HepG2 (cell line): ENCODE data around the gene LYRM4. TPM values are rescaled to one million over a fixed set of nuclear protein-coding genes. Genes with fewer than 3 reads are reported as not detected.

Experiments used
- ATAC-seq: fragments of 200-7000 bp; cut with Tn5 transposase; 3 replicates; pipeline ENCODE4 v1.9.1; 2020; ENCODE audit warnings: mild to moderate bottlenecking, moderate library complexity
- BruUV-seq: library from RNA; stranded (reverse); fragments of 400-500 nt; replicated peaks from 2 replicates; lab custom pipeline; 2021; lab: Mats Ljungman, UMichigan
- CTCF ChIA-PET: fragments of 300-600 bp; formaldehyde crosslinking; extraction: SDS; loops from one replicate; lab custom pipeline; 2021; ENCODE audit warnings: low total read pairs, inconsistent platforms, low intra/inter-chr PET ratio; lab: Yijun Ruan, JAX
- POLR2A ChIA-PET: fragments of 350-600 bp; sonication (Branson Sonifier 250); formaldehyde crosslinking; loops from one replicate; lab custom pipeline; 2020; ENCODE audit warnings: antibody characterized with exemption, inconsistent platforms; lab: Yijun Ruan, JAX
- DNase-seq: peaks from one replicate; pipeline ENCODE4 v3.0.0-alpha.2; 2015; ENCODE audit warnings: low spot score
- FAIRE-seq: peaks from 3 replicates; lab custom pipeline; 2011; peaks lifted over from hg19 to GRCh38; lab: Jason Lieb, UNC
- H2AFZ ChIP-seq: one replicate; pipeline ENCODE4 v1.6.1; 2011; ENCODE audit warnings: low read length, inconsistent platforms
- H3K27ac ChIP-seq: fragments of 300-600 bp; 3 replicates; pipeline ENCODE4 v1.8.0; 2011; ENCODE audit warnings: mixed run types, mild to moderate bottlenecking, mixed read lengths, low read length, inconsistent platforms; ENCODE audit not compliant: insufficient read depth; ENCODE audit errors: extremely low read length
- H3K27me3 ChIP-seq, 2 experiments: fragments of 200-600 bp in 1 of 2; 2 replicates in 1 of 2; 3 replicates in 1 of 2; pipeline versions ENCODE4 v1.6.0 to v1.8.0; 2011; ENCODE audit warnings: low read length in 2 of 2, mild to moderate bottlenecking in 2 of 2, moderate library complexity in 2 of 2, inconsistent platforms in 1 of 2; ENCODE audit not compliant: insufficient read depth in 2 of 2, control insufficient read depth in 1 of 2
- H3K36me3 ChIP-seq, 2 experiments: fragments of 200-600 bp in 1 of 2; replicated peaks in 1 of 2; 2 replicates in 1 of 2; 3 replicates in 1 of 2; pipeline versions ENCODE4 v1.5.1 to v1.8.0; 2011; ENCODE audit warnings: low read length in 2 of 2, inconsistent platforms in 1 of 2; ENCODE audit not compliant: insufficient read depth in 2 of 2, control insufficient read depth in 1 of 2
- H3K4me1 ChIP-seq: 2 replicates; pipeline ENCODE4 v1.5.1; 2012; ENCODE audit warnings: low read length, inconsistent platforms; ENCODE audit not compliant: insufficient read depth
- H3K4me2 ChIP-seq: 2 replicates; pipeline ENCODE4 v1.6.0; 2011; ENCODE audit warnings: low read depth, low read length, inconsistent platforms
- H3K4me3 ChIP-seq, 3 experiments: fragments of 200-600 bp in 1 of 3; sonication (generic), shearing (Covaris generic) in 1 of 3; replicated peaks in 1 of 3; 2 replicates each; pipeline ENCODE4 v1.5.1; 2011 to 2016; ENCODE audit warnings: low read length in 3 of 3, inconsistent platforms in 2 of 3, low read depth in 2 of 3, mild to moderate bottlenecking in 2 of 3, control low read depth in 1 of 3, mixed read lengths in 1 of 3; ENCODE audit not compliant: insufficient read depth in 1 of 3
- H3K79me2 ChIP-seq: one replicate; pipeline ENCODE4 v1.6.1; 2011; ENCODE audit warnings: low read length, inconsistent platforms; ENCODE audit not compliant: insufficient read depth
- H3K9ac ChIP-seq: 2 replicates; pipeline ENCODE4 v1.6.0; 2011; ENCODE audit warnings: mild to moderate bottlenecking, low read depth, low read length, inconsistent platforms; ENCODE audit not compliant: insufficient read depth
- H3K9me3 ChIP-seq: 2 replicates; pipeline ENCODE4 v1.5.1; 2012; ENCODE audit warnings: mild to moderate bottlenecking, low read length
- H4K20me1 ChIP-seq: 2 replicates; pipeline ENCODE4 v1.6.0; 2011; ENCODE audit warnings: inconsistent platforms, mild to moderate bottlenecking, low read length, moderate library complexity; ENCODE audit not compliant: insufficient read depth
- AGO1 ChIP-seq: fragments of 200-400 bp; formaldehyde crosslinking; IDR thresholded peaks from 2 replicates; pipeline ENCODE4 v1.6.1; 2017; ENCODE audit warnings: mild to moderate bottlenecking, low read depth, low read length, moderate library complexity; ENCODE audit not compliant: poor library complexity, severe bottlenecking
- ATRX ChIP-seq: sonication (generic); formaldehyde crosslinking; IDR thresholded peaks from 2 replicates; pipeline ENCODE4 v1.4.0; 2020; ENCODE audit warnings: missing genetic modification reagents, borderline replicate concordance
- CENPT ChIP-seq: sonication (generic); formaldehyde crosslinking; IDR thresholded peaks from 2 replicates; pipeline ENCODE4 v1.8.0; 2022; ENCODE audit warnings: low read depth, mild to moderate bottlenecking, moderate library complexity, missing genetic modification reagents
- HMG20A ChIP-seq: IDR thresholded peaks from 2 replicates; pipeline ENCODE4 v1.6.1; 2016; ENCODE audit warnings: borderline replicate concordance
- KAT2B ChIP-seq: fragments of 150-350 bp; IDR thresholded peaks from 2 replicates; pipeline ENCODE4 v1.6.1; 2014; ENCODE audit warnings: low read depth, low read length, borderline replicate concordance
- MAFF ChIP-seq: IDR thresholded peaks from 2 replicates; pipeline ENCODE4 v1.6.1; 2011; ENCODE audit warnings: low read depth, low read length, improper control_type of control experiment
- MAFK ChIP-seq, 2 experiments: IDR thresholded peaks in 1 of 2; conservative IDR thresholded peaks in 1 of 2; 2 replicates each; pipeline ENCODE4 v1.6.1; 2011; ENCODE audit warnings: improper control_type of control experiment in 2 of 2, low read length in 2 of 2
- NCOR1 ChIP-seq: fragments of 200-600 bp; sonication (generic); IDR thresholded peaks from 2 replicates; pipeline ENCODE4 v1.7.0; 2017; ENCODE audit warnings: antibody characterized with exemption, low read length, borderline replicate concordance
- REPIN1 ChIP-seq: sonication (generic); formaldehyde crosslinking; IDR thresholded peaks from 2 replicates; pipeline ENCODE4 v1.8.0; 2022; ENCODE audit warnings: missing genetic modification reagents, low read depth, mild to moderate bottlenecking, borderline replicate concordance
- SAFB2 ChIP-seq: sonication (generic); formaldehyde crosslinking; IDR thresholded peaks from 2 replicates; pipeline ENCODE4 v1.5.1; 2020; ENCODE audit warnings: missing genetic modification reagents, low read depth, mild to moderate bottlenecking, borderline replicate concordance
- ZFP90 ChIP-seq: sonication (generic); formaldehyde crosslinking; IDR thresholded peaks from 2 replicates; pipeline ENCODE4 v1.8.0; 2022; ENCODE audit warnings: missing genetic modification reagents, mild to moderate bottlenecking, inconsistent platforms, borderline replicate concordance
- ZNF24 ChIP-seq: fragments of 450-650 bp; IDR thresholded peaks from 2 replicates; pipeline ENCODE4 v1.6.1; 2017; ENCODE audit warnings: antibody characterized with exemption, mild to moderate bottlenecking
- ZNF543 ChIP-seq: sonication (generic); formaldehyde crosslinking; IDR thresholded peaks from 2 replicates; pipeline ENCODE4 v1.4.0; 2020; ENCODE audit warnings: mild to moderate bottlenecking, missing genetic modification reagents
- ZUFSP ChIP-seq: sonication (generic); formaldehyde crosslinking; IDR thresholded peaks from 2 replicates; pipeline ENCODE4 v1.9.0; 2021; ENCODE audit warnings: missing genetic modification reagents, mild to moderate bottlenecking, borderline replicate concordance
- WGBS: methylation state at CpG from one replicate; pipeline ENCODE4 v1.1.6; 2017; ENCODE audit warnings: low lambda C conversion rate; 5-methylcytosine and 5-hydroxymethylcytosine counted together
- in situ Hi-C: cut with HindIII; loops from 2 replicates; pipeline ENCODE4 v1.10.0; 2017; ENCODE audit warnings: low pct_unique_long_range_greater_than_20kb; ENCODE audit not compliant: extremely low pct_ligation_motif_present
- intact Hi-C: fragments of 100-400 bp; cut with micrococcal nuclease; formaldehyde crosslinking; loops from one replicate; pipeline ENCODE4 v1.10.0; 2022; ENCODE audit not compliant: unreplicated experiment
- polyA plus RNA-seq, 8 experiments: library from polyadenylated mRNA; depleted of rRNA in 3 of 8; stranded (reverse) in 7 of 8; unstranded in 1 of 8; fragments of >200 nt; fragmentation: Illumina TruSeq in 4 of 8; extraction: Trizol in 4 of 8; gene quantifications; 2 replicates each; pipeline versions ENCODE4 v1.2.1 to v1.2.3, GENCODE V29; 2011 to 2016; ENCODE audit warnings: low read depth in 4 of 8, missing spikeins in 1 of 8, mixed read lengths in 1 of 8; ENCODE audit not compliant: insufficient read depth in 1 of 8
- total RNA-seq, 5 experiments: library from RNA; depleted of rRNA; stranded (reverse); fragments of >200 nt; fragmentation: Illumina TruSeq; extraction: Trizol; gene quantifications; 2 replicates each; pipeline ENCODE4 v1.2.3, GENCODE V29; 2016; ENCODE audit warnings: low read depth in 1 of 5
- TF ChIP-seq, protein P1 (sequence below): sonication (generic); formaldehyde crosslinking; IDR thresholded peaks from 2 replicates; pipeline ENCODE4 v1.4.0; 2020; ENCODE audit warnings: mild to moderate bottlenecking, missing genetic modification reagents

Gene LYRM4
- total and polyA plus RNA-seq, 2 of the 13 experiments (the other 11 are each of a cell fraction or from before 2014, with no cell fraction given) = 64.6 to 67.5 TPM

DNA sequence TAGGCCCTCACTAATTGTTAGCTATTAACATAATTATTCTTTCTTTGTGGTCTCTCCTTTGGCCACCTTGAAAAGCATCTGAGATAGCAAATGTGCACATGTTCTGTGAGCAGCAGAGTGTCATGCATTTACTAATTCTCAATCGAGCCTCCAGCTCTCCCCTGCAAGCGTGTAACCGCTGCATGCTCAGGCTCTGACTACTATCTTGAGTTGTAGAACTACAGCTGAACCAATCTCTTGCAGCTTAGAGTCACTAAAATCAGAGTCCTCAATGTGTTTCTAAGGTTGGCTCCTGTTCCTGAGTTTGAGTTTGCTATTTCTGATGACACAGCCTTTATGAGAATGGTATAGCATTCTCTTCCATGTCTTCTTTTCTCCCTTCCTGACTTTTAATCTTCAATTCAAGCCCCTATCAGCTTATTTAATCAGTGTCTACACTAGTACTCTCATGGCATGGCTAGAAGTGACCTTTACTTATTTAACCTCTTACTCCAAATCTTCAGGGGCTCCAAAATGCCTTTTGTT is 110.1 kb downstream of the LYRM4 start:
- in situ Hi-C loops = no loop called here
- no peaks in the 10 kb centered on the region for H3K79me2 ChIP-seq
- CTCF ChIA-PET = no interaction called here
- TF ChIP-seq MAFF = peak; percentile 53; the same call in 1 of the 2 replicates
- no peak for TF ChIP-seq CENPT
- peak; percentile 59 to 69 for TF ChIP-seq MAFK (conservative IDR thresholded peaks at IDR 0.05 in 1 of 2, IDR thresholded peaks at IDR 0.05 in 1 of 2; ENCODE audit: low read length in 2 of 2)
- TF ChIP-seq, all 625 proteins: peak for 2
- Histone ChIP-seq H3K4me2 (no peak overlapping the region), H3K27ac (no peak overlapping the region), H3K9ac (no peak overlapping the region), H4K20me1 (no peaks in the 10 kb centered on the region), H3K27me3 (no peaks in the 10 kb centered on the region), H3K36me3 (0 out of 5 replicates have a peak, but pooled peaks cover 0 to 2% of the 10 kb centered on the region in 2 experiments), H2AFZ (no peak overlapping the region), H3K4me3 (no peak overlapping the region), H3K4me1 (no peaks in the 10 kb centered on the region), H3K9me3 (no peaks in the 10 kb centered on the region)
- intact Hi-C loops = no loop called here
- POLR2A ChIA-PET = no interaction called here
- DNase-seq (no peak), ATAC-seq (no peak), FAIRE-seq (peak; percentile 39)
- WGBS = 97% methylated on average over 3 of the region's 3 CpGs
- no TSS peak for BruUV-seq

DNA sequence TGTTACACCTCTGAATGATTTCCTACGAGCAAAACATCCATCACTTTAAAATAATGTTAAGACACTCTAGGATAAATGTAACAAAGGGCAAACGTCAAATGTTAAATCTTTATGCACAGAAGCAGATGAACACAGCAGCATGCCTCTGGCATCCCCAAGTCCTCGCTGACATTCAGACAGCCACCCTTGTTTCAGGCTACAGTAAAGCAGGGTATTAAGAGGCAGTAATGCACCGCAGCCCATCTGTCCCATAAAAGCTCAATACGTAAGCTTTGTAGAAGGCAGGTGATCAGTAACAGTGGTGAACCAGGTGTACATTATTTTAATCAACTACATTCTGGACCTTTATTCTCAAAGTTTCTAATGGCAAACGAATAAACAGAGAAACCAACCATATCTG is 110.9 kb downstream of the LYRM4 start:
- Histone ChIP-seq H3K9ac (no peak overlapping the region), H3K36me3 (peaks cover 0 to 2% of the 10 kb centered on the region in 2 experiments; a peak in 1 of 5 replicates), H3K79me2 (no peaks in the 10 kb centered on the region), H3K27ac (no peak overlapping the region), H3K27me3 (no peaks in the 10 kb centered on the region), H3K4me1 (no peaks in the 10 kb centered on the region), H2AFZ (no peak overlapping the region), H4K20me1 (no peaks in the 10 kb centered on the region), H3K4me3 (no peak overlapping the region), H3K4me2 (no peak overlapping the region), H3K9me3 (no peaks in the 10 kb centered on the region)
- no TSS peak for BruUV-seq
- 91% methylated on average over 6 of the region's 6 CpGs for WGBS
- intact Hi-C loops = no loop called here
- DNase-seq (no peak), ATAC-seq (no peak), FAIRE-seq (no peak)
- in situ Hi-C loops = loop anchor here (5.0 kb wide), 1 partner anchor 227 kb away; no protein-coding TSS in a partner anchor
- ChIA-PET POLR2A (no interaction called here), CTCF (no interaction called here)
- TF ChIP-seq ZUFSP (CRISPR knock-in tag) (no peak), ZNF24 (no peak), NCOR1 (no peak), HMG20A (no peak), AGO1 (no peak), KAT2B (no peak), ATRX (CRISPR knock-in tag) (no peak), ZNF543 (no peak), ZFP90 (CRISPR knock-in tag) (no peak), SAFB2 (no peak), REPIN1 (CRISPR knock-in tag) (no peak)
- TF ChIP-seq, protein P1, sequence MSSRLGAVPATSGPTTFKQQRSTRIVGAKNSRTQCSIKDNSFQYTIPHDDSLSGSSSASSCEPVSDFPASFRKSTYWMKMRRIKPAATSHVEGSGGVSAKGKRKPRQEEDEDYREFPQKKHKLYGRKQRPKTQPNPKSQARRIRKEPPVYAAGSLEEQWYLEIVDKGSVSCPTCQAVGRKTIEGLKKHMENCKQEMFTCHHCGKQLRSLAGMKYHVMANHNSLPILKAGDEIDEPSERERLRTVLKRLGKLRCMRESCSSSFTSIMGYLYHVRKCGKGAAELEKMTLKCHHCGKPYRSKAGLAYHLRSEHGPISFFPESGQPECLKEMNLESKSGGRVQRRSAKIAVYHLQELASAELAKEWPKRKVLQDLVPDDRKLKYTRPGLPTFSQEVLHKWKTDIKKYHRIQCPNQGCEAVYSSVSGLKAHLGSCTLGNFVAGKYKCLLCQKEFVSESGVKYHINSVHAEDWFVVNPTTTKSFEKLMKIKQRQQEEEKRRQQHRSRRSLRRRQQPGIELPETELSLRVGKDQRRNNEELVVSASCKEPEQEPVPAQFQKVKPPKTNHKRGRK (CRISPR knock-in tag) = no peak
